Measurements from ENCODE around the gene FIBIN. TPM values are rescaled to one million over a fixed set of nuclear protein-coding genes. Genes with fewer than 3 reads are reported as not detected.

The FIBIN gene
- total RNA-seq, 1 experiment from 2014 or later = not detected

DNA sequence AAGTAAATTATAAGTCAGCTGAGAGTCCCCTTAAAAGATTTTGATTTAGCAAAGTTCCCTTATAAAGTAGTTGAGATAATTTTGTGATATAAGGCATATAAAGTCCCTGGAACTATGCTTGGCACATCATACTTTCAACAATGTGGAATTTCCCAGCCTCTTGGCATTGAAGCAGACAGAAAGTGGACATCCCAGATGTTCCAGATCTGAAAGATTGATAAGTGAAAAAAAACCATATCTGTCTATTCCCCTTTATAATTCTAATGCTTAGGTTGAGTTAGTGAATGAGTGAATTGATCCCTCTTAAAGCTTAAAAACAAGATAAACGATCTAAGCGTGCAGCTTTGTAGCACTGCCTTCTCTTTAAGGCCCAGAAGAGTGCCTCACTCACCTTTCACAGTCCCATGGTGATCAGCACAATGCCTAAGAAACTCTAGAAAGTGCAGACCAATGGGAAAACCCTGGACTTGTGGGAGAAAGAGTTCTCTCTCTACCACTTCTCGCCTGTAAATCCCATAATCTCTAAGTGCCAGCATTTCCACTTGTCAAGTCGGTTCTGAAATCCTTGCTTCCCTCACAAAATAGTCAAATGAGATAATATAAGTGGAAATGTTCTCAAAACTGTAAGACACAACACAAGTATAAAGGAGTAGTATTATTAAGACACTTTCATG lies 17.8 kb downstream of the FIBIN start:
- Histone ChIP-seq H2AK5ac (ENCODE audit: insufficient read length, low read length) (no peak overlapping the region), H3K23me2 (ENCODE audit: insufficient read length, low read depth, low read length, poor library complexity, severe bottlenecking) (no peaks in the 10 kb centered on the region), H2BK20ac (ENCODE audit: low read depth, low read length, poor library complexity, severe bottlenecking) (no peak overlapping the region), H2BK15ac (ENCODE audit: low read depth, low read length) (no peak overlapping the region), H3K9ac (ENCODE audit: extremely low read depth, insufficient read length, low read length) (no peak overlapping the region), H3K56ac (ENCODE audit: insufficient read length, low read depth, low read length) (no peak overlapping the region), H3K18ac (ENCODE audit: insufficient read length, low read depth, low read length) (no peak overlapping the region), H3K4me1 (ENCODE audit: insufficient read depth, low read length) (no peaks in the 10 kb centered on the region), H3K23ac (ENCODE audit: insufficient read length, low read depth, low read length) (no peak overlapping the region), H3K9me3 (ENCODE audit: control insufficient read depth, low read depth, low read length) (no peaks in the 10 kb centered on the region), H2BK12ac (ENCODE audit: insufficient read length, low read depth, low read length) (no peak overlapping the region), H3K27me3 (ENCODE audit: insufficient read depth, low read length) (no peaks in the 10 kb centered on the region), H4K91ac (ENCODE audit: insufficient read length, low read depth, low read length) (no peak overlapping the region), H3K14ac (ENCODE audit: insufficient read depth, low read length) (no peak overlapping the region), H2BK120ac (ENCODE audit: low read depth, low read length, poor library complexity, severe bottlenecking) (no peak overlapping the region), H4K8ac (replicated peaks; ENCODE audit: insufficient read length, low read depth, low read length) (no peak overlapping the region), H3K27ac (ENCODE audit: insufficient read length, low read depth, low read length) (no peak overlapping the region), H4K5ac (ENCODE audit: insufficient read length, low read depth, low read length) (no peak overlapping the region), H3K79me2 (ENCODE audit: insufficient read depth, low read length) (no peaks in the 10 kb centered on the region), H2AFZ (ENCODE audit: low read length) (no peak overlapping the region), H3K79me1 (ENCODE audit: insufficient read depth, low read depth, low read length, poor library complexity, severe bottlenecking) (no peaks in the 10 kb centered on the region), H3K4ac (ENCODE audit: low read depth, low read length) (no peak overlapping the region), H3T11ph (ENCODE audit: low read length) (no peak overlapping the region), H4K20me1 (ENCODE audit: control insufficient read depth, insufficient read depth, insufficient read length) (no peaks in the 10 kb centered on the region), H2BK5ac (ENCODE audit: insufficient read length, low read length) (no peak overlapping the region), H3K4me2 (ENCODE audit: insufficient read depth, insufficient read length, low read length) (no peak overlapping the region)
- no peaks in the 10 kb centered on the region for H3K4me1 Mint-ChIP-seq
- no peaks in the 10 kb centered on the region for H3K36me3 Mint-ChIP-seq (ENCODE audit: insufficient read depth in 1 of 3, low read depth in 3 of 3)
- no peak overlapping the region for H3K27ac Mint-ChIP-seq
- DNase-seq = no peak
- no peaks in the 10 kb centered on the region for H3K9me3 Mint-ChIP-seq
- H3K27me3 Mint-ChIP-seq (ENCODE audit: low read depth) = no peaks in the 10 kb centered on the region
- no CpG with 5 or more reads among the region's 4 CpGs for WGBS (ENCODE audit: extremely low coverage, insufficient read length, low lambda C conversion rate)
- no peak overlapping the region for H3K4me3 Mint-ChIP-seq
- TF ChIP-seq, protein P1, sequence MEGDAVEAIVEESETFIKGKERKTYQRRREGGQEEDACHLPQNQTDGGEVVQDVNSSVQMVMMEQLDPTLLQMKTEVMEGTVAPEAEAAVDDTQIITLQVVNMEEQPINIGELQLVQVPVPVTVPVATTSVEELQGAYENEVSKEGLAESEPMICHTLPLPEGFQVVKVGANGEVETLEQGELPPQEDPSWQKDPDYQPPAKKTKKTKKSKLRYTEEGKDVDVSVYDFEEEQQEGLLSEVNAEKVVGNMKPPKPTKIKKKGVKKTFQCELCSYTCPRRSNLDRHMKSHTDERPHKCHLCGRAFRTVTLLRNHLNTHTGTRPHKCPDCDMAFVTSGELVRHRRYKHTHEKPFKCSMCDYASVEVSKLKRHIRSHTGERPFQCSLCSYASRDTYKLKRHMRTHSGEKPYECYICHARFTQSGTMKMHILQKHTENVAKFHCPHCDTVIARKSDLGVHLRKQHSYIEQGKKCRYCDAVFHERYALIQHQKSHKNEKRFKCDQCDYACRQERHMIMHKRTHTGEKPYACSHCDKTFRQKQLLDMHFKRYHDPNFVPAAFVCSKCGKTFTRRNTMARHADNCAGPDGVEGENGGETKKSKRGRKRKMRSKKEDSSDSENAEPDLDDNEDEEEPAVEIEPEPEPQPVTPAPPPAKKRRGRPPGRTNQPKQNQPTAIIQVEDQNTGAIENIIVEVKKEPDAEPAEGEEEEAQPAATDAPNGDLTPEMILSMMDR (conservative IDR thresholded peaks at IDR 0.05) = no peak
